IPS-11a (cell line): Measurements from ENCODE around the gene TBC1D16.

Experiments used
- H3K4me3 ChIP-seq: one replicate; pipeline ENCODE4 v1.5.1; 2013; ENCODE audit warnings: low read depth, low read length, control low read depth

The TBC1D16 gene

GRCh38 chr17:80035687-80035936 is at the start of gene TBC1D16:
TBC1D16 (minus strand) TSS chr17:80035872; CDS start chr17:80013547, 22,325 bp downstream.
- peak within 1 kb of the TSS; percentile 91 for H3K4me3 ChIP-seq

GRCh38 chr17:80084773-80085172 is 49.1 kb upstream of the TBC1D16 start:
- H3K4me3 ChIP-seq = no peak overlapping the region

GRCh38 chr17:80083136-80083661 is 47.5 kb upstream of the TBC1D16 start:
- H3K4me3 ChIP-seq = no peak overlapping the region

GRCh38 chr17:80082403-80083135 is 46.9 kb upstream of the TBC1D16 start:
- no peak overlapping the region for H3K4me3 ChIP-seq

GRCh38 chr17:80081596-80081995 is 45.9 kb upstream of the TBC1D16 start:
- H3K4me3 ChIP-seq = no peak overlapping the region

GRCh38 chr17:80080081-80080480 is 44.4 kb upstream of the TBC1D16 start:
- no peak overlapping the region for H3K4me3 ChIP-seq

- H3K4me3 ChIP-seq = no peak overlapping the region
Measured at GRCh38 chr17:80072410-80072809, 36.7 kb upstream of the TBC1D16 start.

- no peak overlapping the region for H3K4me3 ChIP-seq
Measured at GRCh38 chr17:80071116-80071841, 35.6 kb upstream of the TBC1D16 start.

GRCh38 chr17:80070375-80071115 is 34.9 kb upstream of the TBC1D16 start:
- no peak overlapping the region for H3K4me3 ChIP-seq

- no peak overlapping the region for H3K4me3 ChIP-seq
Measured at GRCh38 chr17:80068301-80069222, 32.9 kb upstream of the TBC1D16 start.

GRCh38 chr17:80067393-80067986 is 31.8 kb upstream of the TBC1D16 start:
- no peak overlapping the region for H3K4me3 ChIP-seq

GRCh38 chr17:80065478-80066170 is 30.0 kb upstream of the TBC1D16 start:
- H3K4me3 ChIP-seq = no peak overlapping the region

- no peak overlapping the region for H3K4me3 ChIP-seq
Measured at GRCh38 chr17:80064696-80065095, 29.0 kb upstream of the TBC1D16 start.

GRCh38 chr17:80063830-80064585 is 28.3 kb upstream of the TBC1D16 start:
- no peak overlapping the region for H3K4me3 ChIP-seq

- no peak overlapping the region for H3K4me3 ChIP-seq
Measured at GRCh38 chr17:80061421-80061820, 25.7 kb upstream of the TBC1D16 start.

GRCh38 chr17:80060644-80061043 is 25.0 kb upstream of the TBC1D16 start:
- H3K4me3 ChIP-seq = no peak overlapping the region

- H3K4me3 ChIP-seq = no peak overlapping the region
Measured at GRCh38 chr17:80058311-80058955, 22.8 kb upstream of the TBC1D16 start.

GRCh38 chr17:80055597-80055996 is 19.9 kb upstream of the TBC1D16 start:
- no peak overlapping the region for H3K4me3 ChIP-seq
